DMS53 treated with DMSO at 0.1 percent for 48 hours (cell line): Measurements from ENCODE around the gene FOXB1.

Source experiments
- DNase-seq: peaks from one replicate; lab custom pipeline; 2025; ENCODE audit not compliant: unreplicated experiment; lab: John Stamatoyannopoulos, UW

FOXB1 gene

DNA sequence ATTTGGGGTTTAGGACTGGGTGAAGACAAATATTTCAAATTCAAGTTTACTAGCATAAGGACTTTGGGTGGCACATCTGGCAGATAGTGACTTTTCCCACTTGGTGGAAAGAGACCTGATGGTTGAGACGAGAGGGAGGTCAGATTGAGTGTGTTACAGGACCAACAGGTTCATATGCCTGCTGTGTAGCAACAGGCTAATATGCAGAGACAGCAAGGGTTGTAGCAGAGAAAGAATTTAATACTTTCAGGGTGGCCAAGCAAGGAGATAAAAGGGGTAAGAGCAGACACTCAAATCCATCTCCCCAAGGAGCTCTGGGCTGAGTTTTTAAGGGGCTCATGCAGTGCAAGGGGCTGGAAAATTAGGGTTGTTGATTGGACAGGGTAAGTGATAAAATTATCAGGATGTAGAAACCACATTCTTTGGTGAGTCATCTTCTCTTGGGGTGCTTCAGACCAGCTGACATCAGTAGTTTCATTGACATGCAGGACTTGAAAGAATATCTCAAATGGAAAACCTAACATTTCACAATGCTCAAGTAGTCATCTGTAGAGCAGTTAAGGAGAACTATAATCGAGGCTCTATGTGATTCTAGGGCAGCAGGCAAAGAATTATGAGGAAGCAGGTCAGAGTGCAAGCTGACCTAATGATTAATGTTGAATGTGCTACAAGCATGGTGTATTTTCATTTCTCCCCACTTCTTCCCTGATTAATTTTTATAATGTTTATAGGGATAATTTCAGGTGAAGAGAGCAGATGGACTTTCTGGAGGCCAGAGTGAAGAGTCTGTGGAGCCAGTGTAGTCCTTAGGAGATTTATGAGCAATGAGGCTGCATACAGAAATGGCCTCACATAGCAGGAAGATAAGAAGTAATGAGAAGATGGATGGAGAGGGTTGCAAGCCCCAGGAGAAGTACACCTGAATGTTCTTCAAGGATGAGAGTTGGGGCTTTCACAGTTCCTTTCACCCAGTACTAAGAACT, 13.7 kb downstream of the FOXB1 start:
- DNase-seq, result peak; percentile 4

- no peak for DNase-seq
These were observed 16.6 kb downstream of the FOXB1 start for GRCh38 chr15:60020736-60021135.

DNA sequence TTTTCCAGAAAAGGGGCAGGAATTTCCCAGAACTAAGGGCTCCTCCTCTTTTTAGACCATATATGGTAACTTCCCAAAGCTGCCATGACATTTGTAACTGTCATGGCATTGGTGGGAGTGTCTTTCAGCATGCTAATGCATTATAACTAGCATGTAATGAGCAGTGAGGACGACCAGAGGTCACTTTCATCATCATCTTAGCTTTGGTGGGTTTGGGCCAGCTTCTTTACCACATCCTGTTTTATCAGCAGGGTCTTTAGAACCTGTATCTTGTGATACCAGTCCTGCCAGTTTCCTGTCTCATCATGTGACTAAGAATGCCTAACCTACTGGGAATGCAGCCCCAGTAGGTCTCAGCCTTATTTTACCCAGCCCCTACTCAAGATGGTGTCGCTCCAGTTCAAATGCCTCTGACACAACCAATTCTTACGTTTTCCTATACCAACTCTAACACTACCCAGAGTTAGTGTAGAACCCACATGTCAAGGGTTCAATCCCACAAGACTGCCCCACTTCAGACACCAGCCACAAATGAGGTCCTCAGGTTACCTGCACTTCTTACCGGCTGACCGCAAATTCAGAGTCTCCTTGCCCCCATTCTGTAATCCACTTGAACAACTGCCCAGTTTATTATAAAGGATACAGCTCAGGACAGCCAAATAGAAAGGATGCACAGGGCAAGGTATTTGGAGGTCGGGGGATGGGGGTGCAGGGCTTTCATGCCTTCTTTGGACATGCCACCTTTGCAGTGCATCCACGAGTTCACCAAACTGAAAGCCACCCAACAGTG, 17.7 kb downstream of the FOXB1 start:
- no peak for DNase-seq

- no peak for DNase-seq
These were observed 18.2 kb downstream of the FOXB1 start for GRCh38 chr15:60022379-60022741.

DNA sequence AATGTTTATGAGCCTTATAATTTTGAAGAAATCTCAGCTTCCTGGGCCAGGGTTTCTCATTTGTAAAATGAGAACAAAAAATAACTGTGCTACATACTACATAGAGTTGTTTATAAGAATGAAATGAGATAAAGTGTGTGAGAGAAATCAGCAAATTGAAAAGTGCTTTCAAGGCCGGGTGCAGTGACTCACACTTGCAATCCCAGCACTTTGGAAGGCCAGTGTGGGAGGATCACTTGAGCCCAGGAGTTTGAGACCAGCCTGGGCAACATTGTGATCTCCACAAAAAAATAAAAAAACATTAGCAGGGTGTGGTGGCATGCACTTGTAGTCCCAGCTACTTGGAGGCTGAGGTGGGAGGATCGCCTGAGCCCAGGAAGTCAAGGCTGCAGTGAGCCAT, 22.4 kb downstream of the FOXB1 start:
- DNase-seq, result no peak

DNA sequence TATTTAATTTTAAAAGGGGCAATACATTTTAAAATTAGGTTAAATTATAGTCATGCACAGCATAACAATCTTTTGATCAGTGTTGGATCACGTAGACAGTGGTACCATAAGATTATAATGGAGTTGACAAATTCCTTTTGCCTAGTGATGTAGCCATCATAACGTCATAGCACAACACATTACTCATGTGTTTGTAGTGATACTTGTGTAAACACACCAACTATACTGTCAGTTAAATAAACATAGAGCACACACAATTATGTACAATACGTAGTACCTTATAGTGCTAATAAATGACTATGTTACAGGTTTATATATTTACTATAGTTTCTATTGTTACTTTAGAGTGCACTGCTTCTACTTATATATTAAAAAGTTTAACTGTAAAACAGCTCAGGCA, 31.2 kb downstream of the FOXB1 start:
- DNase-seq, result peak; percentile 81

DNA sequence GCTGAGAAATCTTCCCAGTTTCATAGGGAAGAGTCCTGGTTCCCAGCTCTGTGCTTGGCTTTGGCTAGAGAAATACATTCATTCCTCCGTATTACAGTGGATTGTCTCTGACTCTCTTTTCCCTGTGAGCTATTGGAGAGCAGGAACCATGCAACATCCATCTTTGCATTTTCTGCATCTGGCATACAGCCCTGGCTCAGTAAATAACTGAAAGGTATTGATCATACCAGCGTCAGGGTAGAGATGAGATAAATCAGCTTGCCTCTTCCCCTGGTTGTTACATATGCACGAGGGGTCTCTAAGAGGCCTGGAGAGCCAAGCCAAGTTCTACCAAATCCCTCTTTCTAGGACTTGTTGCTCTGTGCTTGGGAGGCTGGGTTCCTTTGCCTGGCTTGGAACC, 35.2 kb downstream of the FOXB1 start:
- DNase-seq, result no peak

DNA sequence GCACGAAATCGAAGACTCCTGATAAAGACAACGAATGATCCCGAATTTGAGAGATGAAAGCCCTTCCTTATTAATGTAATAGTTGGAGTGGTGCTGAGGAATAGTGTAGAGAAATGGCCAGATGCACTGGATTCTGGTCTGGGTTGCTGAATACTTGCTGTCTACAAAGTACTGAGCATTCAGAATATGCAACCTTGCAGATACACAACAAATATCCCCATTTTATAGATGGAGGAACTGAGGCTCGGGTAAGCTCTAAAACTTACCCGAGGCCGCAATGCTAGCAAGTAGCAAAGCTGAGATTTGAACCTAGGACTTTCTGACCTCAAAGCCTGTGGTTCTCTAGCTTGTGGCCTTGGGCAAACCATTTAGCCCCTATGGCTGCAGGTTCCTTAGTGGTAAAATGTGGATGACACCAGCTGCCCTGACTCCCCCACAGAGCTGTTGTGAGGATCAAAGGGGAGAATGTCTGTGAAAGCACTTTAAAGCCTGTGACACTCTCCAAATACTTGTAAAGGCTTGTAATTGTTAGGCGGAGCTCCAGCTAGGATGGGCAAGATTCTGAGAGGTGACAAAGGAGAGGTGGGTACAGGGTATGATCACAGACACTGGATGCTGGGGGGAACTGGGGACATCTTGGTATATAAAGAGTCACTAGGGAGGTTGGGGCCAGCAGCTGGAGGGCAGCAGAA, 39.8 kb downstream of the FOXB1 start:
- DNase-seq, result no peak

GRCh38 chr15:60044636-60045270, 40.6 kb downstream of the FOXB1 start:
- DNase-seq, result no peak

GRCh38 chr15:60047701-60048100, 43.6 kb downstream of the FOXB1 start:
- DNase-seq, result no peak

GRCh38 chr15:60049948-60050347, 45.8 kb downstream of the FOXB1 start:
- DNase-seq, result no peak

GRCh38 chr15:60052796-60053195, 48.7 kb downstream of the FOXB1 start:
- no peak for DNase-seq

GRCh38 chr15:60054472-60054871, 50.4 kb downstream of the FOXB1 start:
- no peak for DNase-seq
